ENCODE results near the gene NAALADL2.

The NAALADL2 gene

DNA sequence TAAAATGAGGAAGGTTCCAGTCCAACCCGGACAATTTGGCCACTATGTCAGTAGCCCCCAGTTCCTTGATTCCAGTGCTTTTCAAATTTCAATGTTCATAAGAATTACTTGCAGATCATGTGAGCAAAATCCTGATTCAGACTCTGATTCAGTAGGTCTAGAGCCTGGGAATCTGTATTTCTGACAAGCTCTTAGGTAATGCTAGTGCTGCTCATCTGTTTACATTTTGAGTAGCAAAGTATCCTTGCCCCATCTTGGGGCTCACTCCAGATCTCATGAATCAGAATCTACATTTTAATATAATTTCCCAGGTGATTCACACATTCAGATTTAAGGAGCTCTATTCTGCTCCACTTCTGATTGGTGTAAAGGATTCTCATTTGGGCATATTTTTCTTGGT, 142.0 kb downstream of the NAALADL2 start:
- no peak for FAIRE-seq

DNA sequence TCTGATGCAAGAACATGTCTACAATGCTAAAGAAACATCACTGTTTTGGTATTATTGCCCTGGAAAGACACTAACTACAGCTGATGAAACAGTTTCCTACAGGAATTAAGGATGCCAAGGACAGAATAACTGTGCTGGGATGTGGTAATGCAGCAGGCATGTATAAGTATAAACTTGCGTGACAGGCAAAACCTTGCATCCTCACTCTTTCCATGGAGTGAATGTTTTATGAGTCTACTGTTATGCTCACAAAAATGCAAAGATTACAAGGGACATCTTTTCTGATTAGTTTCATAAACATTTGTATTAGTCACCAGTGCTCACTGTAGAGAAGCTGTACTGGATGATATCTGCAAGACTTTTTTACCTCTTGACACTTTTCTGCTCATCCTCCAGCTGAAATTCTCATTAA, 143.6 kb downstream of the NAALADL2 start:
- FAIRE-seq, result no peak

DNA sequence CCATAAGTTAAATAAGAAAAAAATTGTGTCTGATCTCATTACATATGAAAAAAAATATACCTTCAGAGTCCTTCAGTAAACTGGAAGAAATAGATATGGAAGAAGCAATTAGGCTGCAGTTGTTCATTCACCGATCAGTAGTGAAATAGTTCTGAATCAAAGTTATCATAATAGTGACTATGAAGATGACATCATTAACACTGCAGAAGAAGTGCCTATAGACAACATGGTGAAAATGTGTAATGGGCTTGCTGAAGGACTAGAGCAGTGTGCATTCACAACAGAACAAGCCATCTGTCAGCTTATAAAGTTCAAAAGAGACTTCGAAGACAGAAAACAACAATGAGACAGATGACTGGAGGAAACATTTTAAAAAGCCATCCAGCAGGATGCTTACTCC, 144.5 kb downstream of the NAALADL2 start:
- no peak for FAIRE-seq

DNA sequence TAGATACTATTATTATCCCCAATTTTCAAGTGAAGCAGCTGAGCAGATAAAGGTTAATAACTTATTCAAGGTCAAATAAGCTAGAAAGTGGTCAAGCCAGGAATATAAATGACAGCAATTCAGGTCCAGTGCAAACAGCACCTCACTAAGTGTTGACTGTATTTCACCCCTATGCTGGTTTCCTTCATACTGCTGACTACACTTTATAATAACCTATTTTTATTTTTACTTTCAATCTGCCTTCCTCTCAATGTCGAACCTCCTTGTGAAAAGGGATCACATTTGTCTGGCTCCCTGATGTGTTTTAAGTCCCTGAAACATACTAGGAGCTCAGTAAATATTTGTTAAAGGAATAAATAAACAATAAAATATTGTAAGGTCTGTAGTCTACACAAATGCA, 146.1 kb downstream of the NAALADL2 start:
- FAIRE-seq, result no peak

DNA sequence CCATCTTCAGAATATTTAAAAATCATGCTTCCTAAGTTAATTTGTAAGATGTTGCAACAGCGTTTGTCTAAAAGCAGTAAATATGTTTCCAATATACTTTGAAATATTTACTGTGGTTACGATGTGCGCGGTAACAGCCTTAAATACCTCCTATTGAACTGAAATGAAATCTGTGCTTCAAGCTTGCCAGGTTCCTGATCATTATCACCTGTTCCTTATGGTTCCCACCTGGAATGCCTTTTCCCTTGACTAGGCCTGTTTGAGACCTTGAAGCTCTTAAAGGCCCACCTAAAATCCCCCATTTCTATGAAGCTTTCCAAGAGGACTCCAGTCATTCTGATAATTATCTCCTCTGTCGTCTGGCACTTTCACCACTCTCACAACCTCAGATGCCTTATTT, 146.7 kb downstream of the NAALADL2 start:
- FAIRE-seq, result no peak

DNA sequence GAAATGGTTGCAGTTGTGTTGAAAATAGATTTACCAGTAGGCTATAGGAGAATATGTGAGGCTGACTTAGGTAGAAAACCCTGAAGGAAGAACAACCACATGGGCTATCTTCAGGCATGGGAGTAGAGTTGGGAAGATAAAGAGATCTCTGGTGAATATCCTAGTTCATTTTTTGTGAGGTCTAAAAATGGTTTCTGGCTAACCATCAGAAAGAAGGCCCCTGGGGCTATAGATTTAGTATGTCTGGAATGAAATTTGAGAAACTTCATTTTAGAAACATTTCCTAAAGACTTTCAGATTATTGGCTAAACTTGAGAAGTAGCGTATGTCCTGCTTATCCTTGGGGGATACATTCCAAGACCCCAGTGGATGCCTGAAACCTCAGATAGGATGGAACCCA, 148.2 kb downstream of the NAALADL2 start:
- no peak for FAIRE-seq

DNA sequence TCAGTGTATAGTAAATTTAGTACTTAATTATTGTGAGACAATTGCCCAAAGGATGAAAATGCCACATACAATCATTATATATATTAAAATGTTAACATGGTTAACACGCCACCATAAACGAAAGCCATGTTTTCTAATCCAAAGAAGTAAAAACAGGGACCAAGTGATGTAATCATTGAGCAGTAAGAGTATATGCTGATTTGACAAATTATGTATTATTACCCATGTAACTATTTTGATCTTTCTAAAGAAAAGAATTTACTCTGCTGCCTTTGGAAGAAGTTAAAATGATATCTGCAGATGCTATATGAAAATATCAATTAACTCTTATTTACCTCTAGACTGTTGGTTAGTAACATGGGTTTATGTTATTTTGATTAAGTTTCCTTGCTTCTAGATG, 150.2 kb downstream of the NAALADL2 start:
- FAIRE-seq, result no peak

DNA sequence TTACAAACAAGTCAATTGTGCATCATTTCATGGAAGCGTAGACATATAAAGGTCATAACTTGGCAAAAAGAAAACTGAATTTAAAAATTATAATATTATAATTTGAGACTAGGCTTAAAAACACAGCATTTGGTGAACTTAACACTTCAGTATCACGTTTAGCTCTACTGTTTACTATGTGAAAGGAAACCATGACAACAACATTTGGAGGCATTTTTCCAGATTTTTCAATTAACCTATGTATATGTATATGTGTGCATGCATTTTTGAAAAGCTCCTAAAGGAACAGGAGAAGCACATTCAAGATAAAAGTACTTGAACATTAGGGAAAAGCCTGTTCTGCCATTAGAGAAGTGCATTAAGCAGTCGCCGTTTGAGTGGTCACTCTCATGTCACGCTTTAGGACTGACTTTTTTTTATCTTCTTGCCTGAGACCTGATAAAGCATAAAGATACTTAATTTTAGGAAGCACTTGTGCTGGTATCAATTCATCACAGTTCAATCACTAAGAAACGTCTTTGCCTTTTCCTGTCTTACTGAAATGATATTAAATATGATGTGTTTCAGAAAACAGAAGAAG, 156.0 kb downstream of the NAALADL2 start:
- FAIRE-seq, result no peak

DNA sequence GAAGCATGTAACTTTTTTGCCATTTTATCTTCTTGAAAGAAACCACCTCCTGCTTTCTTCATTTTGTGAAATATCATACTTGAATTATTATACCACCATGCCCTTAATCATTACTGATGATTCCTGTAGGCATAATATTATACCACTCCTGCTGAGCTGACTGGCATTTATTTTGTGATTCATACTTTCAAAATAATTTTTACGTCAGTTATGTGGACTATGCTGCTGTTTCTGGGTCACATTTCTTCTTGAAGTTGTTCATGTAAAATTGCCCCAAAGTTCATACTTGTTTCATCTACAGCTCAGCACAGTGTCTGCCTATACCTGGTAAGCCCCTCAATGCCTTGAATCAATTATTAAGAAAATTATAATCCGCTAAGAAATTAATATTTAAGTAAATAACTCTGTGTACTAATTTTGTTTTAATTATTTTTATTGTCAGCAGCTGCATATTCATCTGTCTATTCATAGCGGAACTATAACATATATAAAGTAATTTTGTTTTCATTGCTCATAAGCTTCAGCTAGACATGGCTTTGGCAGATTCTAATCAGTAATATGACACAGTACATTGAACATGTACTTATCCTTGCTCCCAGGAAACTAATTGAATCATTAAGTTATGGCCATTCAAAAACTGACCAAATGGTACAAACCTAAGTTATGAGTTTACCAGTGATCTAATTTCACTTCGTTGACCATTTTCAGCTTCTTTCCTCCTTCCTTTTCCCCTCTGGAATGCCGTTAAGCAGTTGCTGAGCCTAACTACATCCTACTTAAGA, 160.0 kb downstream of the NAALADL2 start:
- FAIRE-seq, result no peak

DNA sequence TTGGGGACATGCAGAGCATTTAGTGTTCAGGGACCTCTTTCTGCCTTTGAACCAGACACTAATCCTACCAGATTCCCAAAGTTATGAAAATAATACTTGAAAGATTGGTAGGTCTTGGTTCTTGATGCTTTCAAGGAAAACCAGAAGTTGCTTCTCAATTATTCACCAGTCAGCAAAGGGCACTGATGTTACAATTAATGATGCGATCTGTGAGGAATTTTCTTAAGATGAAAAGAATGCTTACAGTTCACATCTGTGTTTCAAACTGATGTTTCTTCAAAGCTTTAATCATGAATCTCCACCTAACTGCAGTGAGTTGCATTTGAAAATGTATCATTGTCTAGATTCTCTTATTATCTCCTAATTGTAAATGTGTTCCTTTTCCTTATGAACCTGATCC, 161.0 kb downstream of the NAALADL2 start:
- no peak for FAIRE-seq

DNA sequence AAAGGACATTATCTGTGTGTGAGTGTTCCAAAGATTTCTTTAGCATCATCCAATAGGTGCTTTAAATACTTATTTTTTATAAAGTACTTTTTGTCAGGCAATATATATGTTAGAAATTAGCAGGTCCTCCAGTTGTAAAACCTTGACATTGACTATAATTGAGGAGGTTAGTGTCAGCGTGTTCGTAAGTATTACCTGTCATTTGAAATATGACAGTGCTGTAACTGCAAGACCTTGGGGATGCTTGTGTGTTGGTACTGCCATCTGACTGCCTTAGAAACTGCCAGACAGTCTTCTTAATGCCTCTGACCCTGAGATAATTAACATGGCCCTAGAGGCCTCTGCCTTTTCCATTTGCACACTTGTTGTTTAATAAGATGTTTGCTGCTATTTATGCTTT, 170.7 kb downstream of the NAALADL2 start:
- FAIRE-seq, result no peak

DNA sequence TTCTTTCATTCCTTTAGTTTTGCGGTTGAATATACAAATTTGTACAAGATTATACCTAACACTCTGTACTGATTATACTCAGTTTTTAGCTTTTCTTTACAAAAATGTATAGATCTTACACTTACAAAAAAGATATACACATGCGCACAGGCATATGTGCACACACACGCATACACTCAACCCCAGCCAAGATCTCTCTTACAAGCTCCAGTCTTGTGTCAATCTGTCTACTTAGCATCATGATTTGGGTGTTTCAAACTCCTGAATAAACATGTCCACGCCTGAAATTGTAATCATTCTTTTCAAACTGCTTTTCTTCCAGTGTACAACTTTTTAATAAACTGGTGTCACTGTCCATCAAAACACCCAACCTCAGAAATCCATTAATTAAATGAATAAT, 180.7 kb downstream of the NAALADL2 start:
- no peak for FAIRE-seq

DNA sequence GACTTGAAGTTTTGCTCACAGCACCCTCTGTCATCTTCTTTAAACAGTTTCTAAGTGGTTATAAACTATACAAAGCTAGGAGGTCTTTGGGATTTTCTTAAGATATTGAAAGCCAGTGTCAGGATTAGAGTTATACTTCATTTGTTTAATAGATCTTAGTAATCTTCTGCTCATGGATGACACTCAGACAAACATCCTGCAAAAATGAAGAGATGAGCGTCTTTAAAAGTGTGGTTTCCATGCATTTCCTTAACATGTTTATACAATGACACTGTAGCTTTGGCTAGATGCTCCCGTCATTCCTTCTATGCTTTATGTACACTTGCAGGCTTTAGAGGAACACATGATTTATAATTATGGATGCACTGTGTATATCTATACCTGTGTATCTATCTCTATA, 182.2 kb downstream of the NAALADL2 start:
- no peak for FAIRE-seq

DNA sequence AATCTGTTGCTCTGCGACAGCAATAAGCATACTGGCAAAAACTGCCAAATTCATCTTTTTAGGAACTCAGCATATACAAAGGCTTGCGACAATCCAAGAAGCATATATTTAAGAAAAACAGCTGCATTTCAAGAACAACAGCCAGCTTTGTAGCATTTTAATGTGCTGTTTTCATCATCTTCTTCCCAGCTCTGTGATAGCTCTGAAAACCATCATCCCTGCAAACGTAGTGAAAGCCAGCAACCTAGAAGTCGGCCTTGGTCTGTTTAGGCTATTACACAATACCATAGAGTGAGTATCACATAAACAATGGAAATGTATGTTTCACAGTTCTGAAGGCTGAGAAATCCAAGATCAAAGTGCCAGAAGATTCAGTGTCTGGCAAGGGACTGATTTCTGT, 187.5 kb downstream of the NAALADL2 start:
- no peak for FAIRE-seq

DNA sequence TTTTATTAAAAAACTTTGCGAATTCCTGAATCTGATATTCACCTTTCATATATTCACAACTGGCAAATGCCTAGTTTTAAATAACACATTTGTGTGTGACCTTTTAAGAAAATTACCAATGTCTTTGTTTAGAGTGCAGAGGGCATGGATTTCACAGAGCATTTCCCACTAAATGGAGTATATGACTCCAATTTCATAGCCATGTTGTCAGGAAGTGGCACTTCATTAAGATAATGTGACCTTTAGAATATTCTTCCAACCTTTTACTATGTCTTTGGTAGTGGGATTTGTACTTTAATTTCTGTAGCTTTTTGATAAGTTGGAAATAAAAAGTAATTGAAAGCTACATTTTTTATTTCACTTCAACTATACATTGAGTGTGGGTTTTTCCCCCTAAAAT, 188.7 kb downstream of the NAALADL2 start:
- no peak for FAIRE-seq

DNA sequence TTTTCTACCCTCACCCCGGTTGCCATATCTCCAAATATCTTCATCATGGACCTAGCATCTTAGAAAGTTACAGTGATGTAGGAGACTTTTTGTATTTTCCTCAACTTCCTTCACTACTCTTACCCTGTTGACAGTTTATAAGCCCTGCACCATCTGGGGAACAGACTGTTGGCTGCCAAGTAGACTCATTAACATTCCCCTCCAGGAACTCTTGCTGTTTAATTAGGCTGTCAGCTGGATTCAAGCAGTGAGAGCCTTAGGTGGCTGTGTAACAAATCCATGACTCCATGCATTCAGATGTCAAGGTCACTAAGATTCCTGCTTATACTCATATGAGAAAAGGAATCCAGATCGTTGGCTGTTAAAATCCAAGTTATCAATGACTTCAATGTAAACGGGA, 198.3 kb downstream of the NAALADL2 start:
- no peak for FAIRE-seq

DNA sequence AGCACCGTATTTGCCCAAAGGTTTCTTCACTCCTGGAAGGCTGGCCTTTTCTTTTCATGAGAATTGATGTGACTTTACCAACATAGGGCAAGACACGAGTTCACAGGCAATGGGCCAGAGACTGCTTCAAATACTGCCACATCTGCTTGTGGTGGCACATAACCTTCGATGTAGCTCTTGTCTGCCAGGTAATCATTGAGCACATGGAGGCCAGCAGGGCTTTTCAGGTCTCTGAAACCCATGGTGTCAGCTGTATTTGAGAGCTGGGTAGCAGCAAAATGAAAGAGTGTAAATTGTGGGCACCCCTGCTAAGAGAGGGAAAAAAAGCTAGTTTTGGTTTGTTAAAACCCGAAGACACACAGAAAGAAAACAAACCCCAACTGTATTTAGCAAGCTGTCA, 200.7 kb downstream of the NAALADL2 start:
- no peak for FAIRE-seq

DNA sequence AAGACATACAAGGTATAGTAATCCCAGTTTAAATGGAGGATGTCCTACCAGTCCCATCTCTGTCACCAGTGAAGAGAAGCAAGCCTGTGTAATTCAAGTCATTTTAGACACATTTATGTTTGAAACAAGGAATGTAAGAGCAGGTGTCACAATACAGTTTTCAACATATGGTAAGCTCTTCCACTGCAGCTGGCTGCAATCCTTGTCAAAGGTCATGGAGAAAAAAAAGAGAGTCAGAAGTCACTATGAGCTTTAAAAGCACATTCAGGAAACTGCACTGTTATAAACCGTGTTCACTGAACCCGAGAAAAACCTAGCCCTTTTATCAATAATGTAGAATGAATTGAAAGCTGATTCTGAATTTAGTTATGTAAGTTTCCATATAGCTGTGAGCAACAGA, 206.4 kb downstream of the NAALADL2 start:
- no peak for FAIRE-seq

DNA sequence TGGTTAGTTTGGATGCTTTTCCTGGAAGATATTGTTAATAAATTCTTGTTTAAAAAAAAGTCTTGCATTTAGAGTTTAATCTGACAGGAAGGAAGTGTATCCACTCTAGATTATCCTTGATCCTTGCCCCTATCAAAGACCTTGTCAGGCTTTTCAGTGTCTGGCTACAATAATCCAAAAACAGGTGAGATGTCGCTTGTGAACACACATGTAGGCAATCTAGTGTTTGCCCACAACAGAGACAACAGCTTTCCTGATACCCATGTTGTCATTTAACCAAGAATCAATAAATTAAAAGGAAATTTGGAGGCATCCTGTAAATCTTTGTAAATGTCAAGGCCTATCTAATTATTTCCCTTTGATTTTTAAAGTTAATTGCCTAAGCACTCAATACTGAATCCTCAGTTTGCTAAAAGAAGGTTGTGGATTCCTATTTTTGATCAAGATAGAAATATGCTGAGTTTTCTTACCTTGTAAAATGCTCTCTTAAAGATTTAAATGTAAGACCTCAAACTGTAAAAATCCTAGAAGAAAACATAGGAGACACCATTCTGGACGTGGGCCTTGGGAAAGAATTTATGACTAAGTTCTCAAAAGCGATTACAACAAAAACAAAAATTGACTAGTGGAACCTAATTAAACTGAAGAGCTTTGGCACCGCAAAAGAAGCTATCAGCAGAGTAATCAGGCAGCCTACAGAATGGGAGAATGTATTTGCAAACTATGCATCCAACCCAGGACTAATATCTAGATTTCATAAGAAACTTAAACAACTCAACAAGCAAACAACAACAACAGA, 207.7 kb downstream of the NAALADL2 start:
- no peak for FAIRE-seq

DNA sequence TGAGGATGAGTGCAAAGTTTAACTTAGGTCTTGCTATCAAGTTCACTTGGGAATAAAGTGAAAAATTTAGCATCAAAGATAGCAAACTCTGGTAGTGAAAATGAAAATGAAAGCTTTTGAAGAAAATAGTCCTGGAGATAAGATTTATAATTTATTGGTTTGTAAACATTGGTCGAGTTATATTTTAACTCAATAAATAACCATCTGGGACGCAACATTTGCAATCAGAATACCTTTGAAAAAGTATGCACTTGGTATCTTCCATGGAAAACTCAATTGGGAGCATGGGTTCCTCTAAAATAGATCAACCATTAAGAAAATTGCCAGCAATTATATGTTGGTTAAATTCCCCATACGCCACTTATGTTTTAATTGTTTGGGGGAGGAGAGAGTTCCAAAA, 209.5 kb downstream of the NAALADL2 start:
- no peak for FAIRE-seq

DNA sequence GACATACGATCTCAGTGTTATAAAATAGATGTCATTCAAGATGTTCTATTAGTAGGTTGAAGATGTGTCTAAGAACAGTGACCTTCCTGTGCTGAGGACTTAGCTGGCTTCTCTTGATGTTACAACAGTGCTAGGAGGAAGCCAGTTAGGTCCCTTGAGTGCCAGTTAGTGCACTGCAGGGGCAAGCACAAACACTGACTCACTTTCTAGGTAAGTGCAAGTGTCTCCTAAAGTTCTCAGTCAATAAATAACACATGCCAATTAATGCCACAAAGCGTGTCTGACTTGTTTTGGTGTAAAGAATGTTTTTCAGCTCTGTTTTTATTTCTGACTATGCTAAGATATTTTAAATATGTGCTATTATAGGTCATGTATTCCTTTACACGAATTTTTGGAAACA, 211.8 kb downstream of the NAALADL2 start:
- FAIRE-seq, result no peak

DNA sequence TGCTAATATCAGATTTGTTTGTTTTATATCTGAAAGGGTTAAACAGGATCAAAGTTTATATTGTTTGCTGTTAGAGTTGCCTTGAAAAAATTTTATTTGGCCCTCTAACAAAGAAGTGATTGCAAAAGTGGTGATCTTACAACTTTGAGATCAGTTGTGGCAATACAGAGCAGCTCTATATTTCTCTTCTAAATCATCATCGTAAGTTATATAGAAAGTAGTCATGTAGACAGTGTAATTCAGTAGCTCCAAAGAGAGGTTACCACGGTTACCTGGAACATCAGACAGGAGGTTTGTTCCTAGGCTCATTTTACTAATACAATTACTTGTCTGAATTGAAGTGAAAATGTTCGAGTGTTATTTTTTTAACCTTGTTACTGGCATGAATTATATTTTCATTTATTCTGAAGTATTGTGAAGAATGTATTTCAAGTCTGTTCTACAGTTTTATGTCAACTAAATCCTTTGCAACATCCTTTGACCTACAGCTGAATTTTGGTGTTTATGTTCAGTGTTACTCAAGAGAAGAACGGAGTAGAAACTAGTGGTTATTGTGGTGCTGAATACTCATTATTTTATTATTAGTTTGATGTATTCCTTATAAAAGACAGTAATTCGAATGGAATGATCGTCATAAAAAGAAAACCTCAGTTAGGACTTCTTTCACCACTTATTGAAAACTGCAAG, 214.2 kb downstream of the NAALADL2 start:
- no peak for FAIRE-seq

DNA sequence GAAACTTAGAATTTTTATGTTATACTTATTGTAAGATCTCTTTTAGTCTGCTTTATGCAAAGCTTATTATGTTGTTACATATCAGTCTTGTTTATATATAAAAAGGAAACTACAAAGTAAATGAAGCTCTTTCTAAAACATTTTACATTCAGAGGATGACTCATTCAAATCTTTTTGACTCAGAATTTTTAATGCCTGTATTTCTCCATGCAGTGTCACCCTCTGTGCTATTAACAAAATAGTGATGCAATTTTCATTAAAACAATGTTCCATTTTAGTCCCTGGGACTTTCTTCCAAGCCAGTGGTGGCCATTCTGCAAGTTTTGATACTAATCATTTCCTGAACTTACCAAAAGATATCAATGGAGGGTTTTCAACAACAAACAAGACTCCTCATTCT, 216.1 kb downstream of the NAALADL2 start:
- FAIRE-seq, result peak; percentile 36

DNA sequence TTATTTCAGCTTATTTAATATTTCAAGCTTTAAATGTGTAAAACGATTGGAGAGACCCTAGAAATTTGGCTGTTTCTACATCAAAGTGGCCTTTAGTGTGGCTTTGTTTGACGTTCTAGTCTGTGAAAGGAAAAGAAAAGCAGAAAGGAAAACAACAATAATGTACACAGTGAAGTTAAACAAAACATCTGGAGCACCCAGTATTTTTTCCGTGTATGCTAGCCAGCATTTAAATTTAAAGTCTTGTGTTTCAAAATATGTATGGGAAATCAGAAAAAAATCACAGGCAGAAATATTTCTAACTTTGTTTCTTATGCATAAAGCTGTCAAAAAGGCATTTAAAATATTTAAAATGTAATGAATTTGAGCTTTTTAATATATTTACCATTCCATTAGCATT, 218.1 kb downstream of the NAALADL2 start:
- FAIRE-seq, result no peak
